ENCODE results near the gene RPTOR. TPM values are rescaled to one million over a fixed set of nuclear protein-coding genes. Genes with fewer than 3 reads are reported as not detected.

Gene RPTOR
- total and polyA plus RNA-seq, 2 experiments from 2014 or later = 6.6 to 16.1 TPM

- in situ Hi-C loops (cut with MboI) = no loop called here
- no peaks in the 10 kb centered on the region for H3K9me3 ChIP-seq (ENCODE audit: low read depth)
- H3K9me2 ChIP-seq (ENCODE audit: insufficient read depth) = no peaks in the 10 kb centered on the region
- H3K79me2 ChIP-seq (ENCODE audit: insufficient read depth) = no peaks in the 10 kb centered on the region
- DNase-seq = peak; percentile 30
- TF ChIP-seq EZH2phosphoT487 (IDR thresholded peaks at IDR 0.05; ENCODE audit: insufficient read depth, low read depth) = no peak
- TF ChIP-seq EZH2 (IDR thresholded peaks at IDR 0.05; ENCODE audit: insufficient read depth, poor library complexity, severe bottlenecking) = no peak
- peak overlapping the region; percentile 13 for H3K27ac ChIP-seq
- WGBS, 2 experiments (ENCODE audit: low coverage in 1 of 2, low lambda C conversion rate in 2 of 2, missing lambda C conversion rate in 2 of 2) = 71 to 72% methylated on average over 16 to 19 of the region's 19 CpGs
- H4K20me1 ChIP-seq (ENCODE audit: insufficient read depth) = no peaks in the 10 kb centered on the region
- peak overlapping the region; percentile 25 for H3K4me2 ChIP-seq (ENCODE audit: unreplicated experiment)
- H3F3A ChIP-seq (ENCODE audit: insufficient read depth) = peaks cover 16% of the 10 kb centered on the region
- H3K4me3 ChIP-seq = peak overlapping the region; percentile 27
- H3K27me3 ChIP-seq (replicated peaks; ENCODE audit: insufficient read depth) = no peaks in the 10 kb centered on the region
- H3K9ac ChIP-seq = no peak overlapping the region
- H3K4me1 ChIP-seq (ENCODE audit: insufficient read depth) = peaks cover 33% of the 10 kb centered on the region
- no peaks in the 10 kb centered on the region for H3K36me3 ChIP-seq (ENCODE audit: low read depth)
- H2AFZ ChIP-seq = 0 out of 2 replicates have a peak overlapping the region, but pooled peaks have one; percentile 21
These were observed 236.0 kb downstream of the RPTOR start for GRCh38 chr17:80780381-80781198.

DNA sequence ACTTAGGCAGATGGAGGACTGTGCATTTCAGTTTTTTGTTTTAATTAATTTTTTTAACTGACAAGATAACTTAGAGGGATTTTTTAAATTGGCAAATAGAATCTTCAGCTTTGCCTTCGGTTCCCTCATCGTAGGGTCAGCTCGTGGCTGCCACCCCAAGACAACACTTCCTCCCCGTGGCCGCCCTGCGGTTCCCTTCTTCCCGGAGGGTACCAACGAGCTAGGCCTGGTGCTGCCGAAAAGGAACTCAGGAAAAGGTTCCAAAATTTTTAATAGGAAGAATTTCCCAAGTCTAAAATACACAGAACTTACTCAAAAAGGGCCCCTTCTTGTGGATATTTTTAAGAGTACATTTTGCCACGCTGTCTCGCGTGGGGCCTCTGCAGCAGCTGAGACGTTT lies 236.6 kb downstream of the RPTOR start:
- no peaks in the 10 kb centered on the region for H3K9me3 ChIP-seq (ENCODE audit: low read depth)
- H3K9me2 ChIP-seq (ENCODE audit: insufficient read depth) = no peaks in the 10 kb centered on the region
- no peaks in the 10 kb centered on the region for H4K20me1 ChIP-seq (ENCODE audit: insufficient read depth)
- no peak for DNase-seq
- peaks cover 33% of the 10 kb centered on the region for H3K4me1 ChIP-seq (ENCODE audit: insufficient read depth)
- H3F3A ChIP-seq (ENCODE audit: insufficient read depth) = peaks cover 16% of the 10 kb centered on the region
- H3K27me3 ChIP-seq (replicated peaks; ENCODE audit: insufficient read depth) = no peaks in the 10 kb centered on the region
- H3K4me2 ChIP-seq (ENCODE audit: unreplicated experiment) = no peak overlapping the region
- H3K27ac ChIP-seq = no peak overlapping the region
- in situ Hi-C loops (cut with MboI) = no loop called here
- no peaks in the 10 kb centered on the region for H3K36me3 ChIP-seq (ENCODE audit: low read depth)
- H3K4me3 ChIP-seq = no peak overlapping the region
- H2AFZ ChIP-seq = no peak overlapping the region
- no peaks in the 10 kb centered on the region for H3K79me2 ChIP-seq (ENCODE audit: insufficient read depth)
- 96 to 97% methylated on average over 13 of the region's 13 CpGs for WGBS, 2 experiments (ENCODE audit: low coverage in 1 of 2, low lambda C conversion rate in 2 of 2, missing lambda C conversion rate in 2 of 2)
- no peak for TF ChIP-seq EZH2 (IDR thresholded peaks at IDR 0.05; ENCODE audit: insufficient read depth, poor library complexity, severe bottlenecking)
- no peak for TF ChIP-seq EZH2phosphoT487 (IDR thresholded peaks at IDR 0.05; ENCODE audit: insufficient read depth, low read depth)
- no peak overlapping the region for H3K9ac ChIP-seq

- Histone ChIP-seq H3K79me2 (ENCODE audit: insufficient read depth) (no peaks in the 10 kb centered on the region), H3K27ac (no peak overlapping the region), H3K27me3 (replicated peaks; ENCODE audit: insufficient read depth) (no peaks in the 10 kb centered on the region), H3K4me3 (no peak overlapping the region), H3K9ac (no peak overlapping the region), H4K20me1 (ENCODE audit: insufficient read depth) (no peaks in the 10 kb centered on the region), H3K9me2 (ENCODE audit: insufficient read depth) (no peaks in the 10 kb centered on the region), H3K36me3 (ENCODE audit: low read depth) (no peaks in the 10 kb centered on the region), H3K9me3 (ENCODE audit: low read depth) (no peaks in the 10 kb centered on the region), H3K4me1 (ENCODE audit: insufficient read depth) (peaks cover 33% of the 10 kb centered on the region), H3K4me2 (ENCODE audit: unreplicated experiment) (no peak overlapping the region), H3F3A (ENCODE audit: insufficient read depth) (peaks cover 16% of the 10 kb centered on the region), H2AFZ (no peak overlapping the region)
- WGBS, 2 experiments (ENCODE audit: low coverage in 1 of 2, low lambda C conversion rate in 2 of 2, missing lambda C conversion rate in 2 of 2) = 88 to 93% methylated on average over 14 of the region's 14 CpGs
- in situ Hi-C loops (cut with MboI) = no loop called here
- no peak for DNase-seq
- TF ChIP-seq EZH2phosphoT487 (IDR thresholded peaks at IDR 0.05; ENCODE audit: insufficient read depth, low read depth) (no peak), EZH2 (IDR thresholded peaks at IDR 0.05; ENCODE audit: insufficient read depth, poor library complexity, severe bottlenecking) (no peak)
These were observed 237.2 kb downstream of the RPTOR start for GRCh38 chr17:80781807-80782277.

DNA sequence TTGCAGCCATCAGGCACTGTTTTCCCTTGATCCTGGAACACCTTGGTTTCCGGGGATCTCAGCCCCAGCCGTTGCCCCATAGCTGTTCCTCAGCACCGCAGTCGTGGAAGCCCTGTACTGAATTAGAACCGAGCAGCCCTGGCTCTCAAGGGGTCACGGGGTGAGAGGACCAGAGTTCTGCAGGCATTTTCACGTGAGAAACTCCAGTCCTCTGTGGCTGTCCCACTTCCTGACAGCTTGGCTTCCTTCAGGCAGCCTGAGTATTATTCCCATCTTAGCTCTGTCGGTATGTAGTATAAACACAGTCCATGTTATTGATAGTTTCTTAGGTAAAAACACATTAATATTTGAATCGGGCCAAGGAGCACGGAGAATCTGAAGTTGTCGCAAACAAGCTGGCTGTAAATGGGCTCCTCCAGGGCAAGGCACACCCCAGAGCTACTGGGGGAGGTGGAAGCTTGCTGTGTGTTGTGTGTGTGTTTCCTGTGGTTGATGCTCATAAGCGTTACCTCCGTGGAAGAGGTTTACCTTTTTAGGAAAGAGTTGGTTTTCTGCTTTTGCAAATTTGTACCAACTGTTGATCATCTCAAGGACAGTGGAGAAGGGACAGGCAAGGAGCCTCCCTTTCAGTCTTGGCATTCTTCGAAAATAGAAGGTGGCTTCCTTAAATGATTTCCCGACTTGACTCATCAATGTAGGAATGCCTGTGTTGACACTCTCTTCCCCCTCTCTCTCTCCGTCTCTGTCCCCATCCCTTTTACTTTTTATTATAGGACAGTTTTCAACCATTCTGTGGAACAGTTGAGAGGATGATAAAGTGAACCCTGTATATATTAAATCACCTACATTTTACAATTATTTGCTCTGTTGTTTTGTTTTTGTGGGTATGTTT lies 238.1 kb downstream of the RPTOR start:
- Histone ChIP-seq H3K36me3 (ENCODE audit: low read depth) (no peaks in the 10 kb centered on the region), H3K4me1 (ENCODE audit: insufficient read depth) (peaks cover 33% of the 10 kb centered on the region), H3K27me3 (replicated peaks; ENCODE audit: insufficient read depth) (no peaks in the 10 kb centered on the region), H3K27ac (peak overlapping the region; percentile 47), H4K20me1 (ENCODE audit: insufficient read depth) (no peaks in the 10 kb centered on the region), H3K9ac (0 out of 2 replicates have a peak overlapping the region, but pooled peaks have one; percentile 9), H3K79me2 (ENCODE audit: insufficient read depth) (peaks cover 6% of the 10 kb centered on the region), H3K4me3 (peak overlapping the region; percentile 41), H3K9me2 (ENCODE audit: insufficient read depth) (no peaks in the 10 kb centered on the region), H3K9me3 (ENCODE audit: low read depth) (no peaks in the 10 kb centered on the region), H3F3A (ENCODE audit: insufficient read depth) (peaks cover 16% of the 10 kb centered on the region), H3K4me2 (ENCODE audit: unreplicated experiment) (peak overlapping the region; percentile 50), H2AFZ (no peak overlapping the region)
- WGBS, 2 experiments (ENCODE audit: low coverage in 1 of 2, low lambda C conversion rate in 2 of 2, missing lambda C conversion rate in 2 of 2) = 64 to 65% methylated on average over 16 of the region's 16 CpGs
- no peak for TF ChIP-seq EZH2phosphoT487 (IDR thresholded peaks at IDR 0.05; ENCODE audit: insufficient read depth, low read depth)
- no peak for TF ChIP-seq EZH2 (IDR thresholded peaks at IDR 0.05; ENCODE audit: insufficient read depth, poor library complexity, severe bottlenecking)
- in situ Hi-C loops (cut with MboI) = no loop called here
- peak; percentile 62 for DNase-seq
